ENCODE data around the gene TENM4.
A peak's percentile ranks its signal among the peaks of the same experiment; 100 is the strongest.

TENM4 gene

GRCh38 chr11:78660471-78660870 lies 780.4 kb downstream of the TENM4 start:
- no peak for DNase-seq (ENCODE audit: low read depth in 2 of 2)

GRCh38 chr11:78659326-78660270 lies 781.2 kb downstream of the TENM4 start:
- DNase-seq (ENCODE audit: low read depth in 2 of 2), result no peak

GRCh38 chr11:78657968-78658839 lies 782.6 kb downstream of the TENM4 start:
- no peak for DNase-seq (ENCODE audit: low read depth in 2 of 2)

GRCh38 chr11:78657441-78657840 lies 783.4 kb downstream of the TENM4 start:
- no peak for DNase-seq (ENCODE audit: low read depth in 2 of 2)

GRCh38 chr11:78656984-78657383 lies 783.8 kb downstream of the TENM4 start:
- no peak for DNase-seq (ENCODE audit: low read depth in 2 of 2)

- no peak for DNase-seq (ENCODE audit: low read depth in 2 of 2)
These were observed 784.5 kb downstream of the TENM4 start for GRCh38 chr11:78656327-78656726.

- no peak for DNase-seq (ENCODE audit: low read depth in 2 of 2)
These were observed 785.3 kb downstream of the TENM4 start for GRCh38 chr11:78655561-78655960.

- no peak for DNase-seq (ENCODE audit: low read depth in 2 of 2)
These were observed 786.0 kb downstream of the TENM4 start for GRCh38 chr11:78654866-78655265.

GRCh38 chr11:78654071-78654470 lies 786.8 kb downstream of the TENM4 start:
- no peak for DNase-seq (ENCODE audit: low read depth in 2 of 2)

GRCh38 chr11:78653294-78653909 lies 787.4 kb downstream of the TENM4 start:
- no peak for DNase-seq (ENCODE audit: low read depth in 2 of 2)

- DNase-seq (ENCODE audit: low read depth in 2 of 2), result no peak
These were observed 788.0 kb downstream of the TENM4 start for GRCh38 chr11:78652843-78653239.

GRCh38 chr11:78651923-78652842 lies 788.6 kb downstream of the TENM4 start:
- no peak for DNase-seq (ENCODE audit: low read depth in 2 of 2)

GRCh38 chr11:78651136-78651775 lies 789.6 kb downstream of the TENM4 start:
- no peak for DNase-seq (ENCODE audit: low read depth in 2 of 2)

- DNase-seq (ENCODE audit: low read depth in 2 of 2), result no peak
These were observed 791.2 kb downstream of the TENM4 start for GRCh38 chr11:78649361-78650215.

- no peak for DNase-seq (ENCODE audit: low read depth in 2 of 2)
These were observed 792.6 kb downstream of the TENM4 start for GRCh38 chr11:78647986-78648875.

- no peak for DNase-seq (ENCODE audit: low read depth in 2 of 2)
These were observed 793.4 kb downstream of the TENM4 start for GRCh38 chr11:78647266-78647915.

GRCh38 chr11:78646564-78647185 lies 794.2 kb downstream of the TENM4 start:
- peak in 1 of 2 donors; percentile 16 for DNase-seq (ENCODE audit: low read depth in 2 of 2)
